ENCODE measurements around the gene RAD51B.

The RAD51B gene

DNA sequence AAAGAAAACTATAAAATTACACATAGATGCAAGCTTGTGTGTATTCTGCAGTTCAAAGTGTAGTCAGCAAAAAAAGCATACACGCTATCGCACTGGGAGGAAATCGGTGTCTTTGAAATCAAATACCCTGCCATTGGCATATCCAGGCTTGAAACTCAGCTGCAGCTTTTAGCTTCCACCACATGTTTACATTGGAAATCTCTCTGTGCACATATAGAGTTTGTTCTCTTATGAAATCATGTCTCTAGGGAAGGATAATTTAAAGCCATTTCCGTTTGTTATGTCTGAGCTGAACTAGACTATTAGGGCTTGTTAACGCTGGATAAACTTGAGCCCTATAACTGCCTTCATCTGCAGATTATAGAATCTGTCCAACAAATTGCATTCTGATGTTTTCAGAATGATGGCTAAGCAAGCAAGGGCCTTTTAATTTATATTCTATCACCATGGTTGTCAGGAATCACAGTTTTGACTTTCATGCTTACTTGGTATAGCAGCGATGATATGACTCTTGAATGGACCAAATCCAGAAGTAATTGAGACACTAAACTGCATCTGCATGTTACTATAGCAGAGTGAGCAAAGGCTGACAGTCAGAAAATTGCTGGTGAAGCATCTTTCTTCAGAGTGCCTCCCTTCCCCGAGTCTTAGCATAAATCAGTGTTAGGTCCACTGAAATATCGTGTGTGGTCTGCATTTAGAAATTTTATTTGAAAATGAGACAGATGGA is 530.5 kb downstream of the RAD51B start:
- DNase-seq, result no peak

DNA sequence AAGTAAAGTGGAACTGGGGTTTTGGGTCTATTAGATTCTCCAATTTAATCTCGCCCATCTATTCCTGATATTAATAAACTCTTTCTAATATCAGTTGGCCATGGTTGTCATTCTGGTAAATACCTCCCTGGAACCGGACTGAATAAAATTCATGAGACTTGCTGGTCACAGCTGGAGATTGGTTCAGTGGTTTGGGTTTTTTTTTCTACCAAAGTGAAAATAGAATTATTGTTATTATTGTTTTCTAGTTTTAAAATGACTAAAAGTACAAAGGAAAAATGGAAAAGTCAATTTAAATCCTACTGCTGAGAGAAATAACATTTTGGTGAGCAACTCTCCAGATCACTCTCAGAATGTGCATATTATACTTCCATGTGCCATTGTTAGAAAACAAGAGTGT is 535.8 kb downstream of the RAD51B start:
- DNase-seq, result no peak

DNA sequence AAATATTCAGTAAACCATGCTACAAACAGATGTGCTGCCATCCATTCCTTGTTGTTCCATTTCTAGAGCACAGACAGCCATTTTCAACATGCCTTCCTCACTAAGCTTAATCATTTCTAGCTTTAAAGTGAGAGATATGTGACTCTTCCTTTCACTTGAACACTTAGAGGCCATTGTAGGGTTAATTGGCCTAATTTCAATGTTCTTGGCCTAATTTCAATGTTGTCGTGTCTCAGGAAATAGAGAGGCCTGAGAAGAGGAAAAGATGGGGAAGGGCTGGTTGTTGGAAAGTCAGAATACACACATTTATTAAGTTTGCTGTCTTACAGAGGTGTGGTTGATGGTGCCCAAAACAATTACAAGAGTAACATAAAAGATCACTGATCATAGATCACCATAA is 538.2 kb downstream of the RAD51B start:
- no peak for DNase-seq

DNA sequence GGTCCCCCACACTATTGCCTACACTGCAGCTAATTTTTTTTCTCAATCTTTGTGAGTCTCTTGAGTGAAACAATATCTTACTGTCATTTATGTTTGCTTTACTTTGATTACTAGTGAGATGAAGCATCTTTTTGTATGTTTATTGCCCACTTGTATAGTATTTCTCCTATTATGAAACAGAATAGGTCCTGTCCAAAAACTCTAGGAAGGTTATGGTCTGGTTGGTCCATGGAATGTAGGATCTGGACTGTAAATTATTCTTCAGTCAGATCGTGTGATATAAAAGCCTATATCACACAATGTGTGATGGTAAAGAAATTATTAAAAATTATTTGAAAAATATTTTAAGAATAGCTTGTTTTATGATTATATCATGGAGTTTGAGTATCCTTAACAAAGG is 538.9 kb downstream of the RAD51B start:
- DNase-seq, result no peak

DNA sequence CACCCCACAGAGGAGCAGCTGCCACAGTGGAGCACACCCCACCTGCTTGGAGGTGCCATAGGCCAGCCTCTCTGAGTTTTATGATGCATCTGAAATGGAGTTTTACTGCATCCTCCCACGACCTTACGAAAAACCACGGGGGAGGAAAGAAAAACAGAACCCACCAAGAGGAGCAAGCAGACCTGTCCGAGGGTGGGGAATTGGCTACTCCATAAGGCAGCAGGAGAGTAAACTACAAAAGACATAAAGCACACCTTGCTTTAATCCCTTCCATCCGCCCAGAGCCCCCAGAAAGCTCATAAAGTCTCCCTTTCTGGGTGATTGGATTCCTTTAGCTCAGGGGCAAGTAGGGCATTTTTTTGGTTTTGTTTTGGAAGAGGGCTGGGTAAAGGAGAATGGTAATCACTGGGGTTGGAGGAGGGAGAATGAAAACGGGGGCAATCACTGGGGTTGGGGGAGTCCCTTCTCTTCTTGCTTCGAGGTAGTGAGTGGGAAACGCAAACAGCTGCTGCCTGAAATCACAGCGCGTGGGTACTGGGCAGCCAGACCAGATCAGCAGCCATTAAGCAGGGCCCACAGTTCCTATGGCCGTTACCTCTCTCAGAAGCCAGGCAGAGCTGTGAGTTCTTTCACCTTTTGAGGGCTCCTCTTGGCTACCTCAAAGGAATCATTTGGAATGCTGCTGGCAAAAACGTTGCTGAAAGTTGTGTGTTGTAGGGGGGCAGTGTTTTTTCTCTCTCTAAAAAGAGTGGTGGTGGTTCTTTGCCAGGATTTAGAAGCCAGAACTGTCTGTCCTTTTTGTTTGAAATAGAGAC is 539.6 kb downstream of the RAD51B start:
- no peak for DNase-seq

DNA sequence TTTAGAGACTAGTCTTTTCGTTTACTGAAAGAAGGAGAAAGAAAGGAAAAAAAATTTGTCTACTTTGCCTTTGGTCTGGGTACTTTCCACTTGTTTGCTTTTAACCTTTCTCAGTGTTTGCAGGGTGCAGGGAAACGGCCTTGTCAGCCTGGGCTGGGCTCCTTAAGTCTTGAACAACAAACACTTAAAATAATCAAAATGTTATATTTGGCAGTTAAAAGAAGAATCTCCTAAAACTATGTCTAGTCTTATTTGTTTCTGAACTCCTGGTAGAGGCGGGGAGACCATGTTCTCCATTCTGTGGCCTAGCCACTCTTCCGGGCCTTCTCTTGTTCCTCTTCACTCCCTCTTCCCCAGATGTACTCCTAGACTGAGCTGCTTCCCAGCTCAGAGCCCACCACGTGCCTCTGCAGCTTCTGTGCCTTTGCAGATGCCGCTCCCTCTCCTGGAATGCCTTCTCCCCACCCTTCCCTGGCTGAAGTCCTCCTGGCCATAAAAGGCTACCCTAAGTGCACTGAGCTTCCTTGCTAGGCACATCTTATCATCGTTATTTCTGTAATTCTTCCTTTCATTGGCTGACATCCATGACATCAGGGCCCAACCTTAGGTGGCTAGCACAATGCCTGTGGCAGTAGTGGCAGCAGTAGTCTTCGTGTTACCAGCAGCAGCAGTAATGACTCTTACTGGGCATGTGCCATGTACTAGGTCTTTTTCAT is 540.4 kb downstream of the RAD51B start:
- DNase-seq, result peak; percentile 65 to 74

DNA sequence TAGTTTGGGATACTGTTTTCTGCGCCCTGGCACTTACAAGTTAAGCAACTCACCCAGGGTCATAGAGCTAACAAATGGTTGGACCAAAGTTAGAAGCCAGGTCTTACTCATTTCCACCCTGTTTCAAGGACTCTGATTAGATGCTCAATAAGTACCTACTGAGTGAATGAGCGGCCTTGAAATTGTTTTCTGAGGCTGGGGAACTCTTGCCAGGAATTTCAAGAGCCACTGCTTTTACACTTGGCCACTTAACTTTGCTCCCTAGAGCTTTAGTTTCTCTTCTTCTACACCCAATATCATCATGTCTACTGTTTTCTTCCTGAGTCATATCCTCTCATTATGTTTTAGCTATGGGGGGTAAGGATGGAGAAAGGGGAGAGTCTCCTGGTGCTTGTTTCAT is 541.7 kb downstream of the RAD51B start:
- no peak for DNase-seq

DNA sequence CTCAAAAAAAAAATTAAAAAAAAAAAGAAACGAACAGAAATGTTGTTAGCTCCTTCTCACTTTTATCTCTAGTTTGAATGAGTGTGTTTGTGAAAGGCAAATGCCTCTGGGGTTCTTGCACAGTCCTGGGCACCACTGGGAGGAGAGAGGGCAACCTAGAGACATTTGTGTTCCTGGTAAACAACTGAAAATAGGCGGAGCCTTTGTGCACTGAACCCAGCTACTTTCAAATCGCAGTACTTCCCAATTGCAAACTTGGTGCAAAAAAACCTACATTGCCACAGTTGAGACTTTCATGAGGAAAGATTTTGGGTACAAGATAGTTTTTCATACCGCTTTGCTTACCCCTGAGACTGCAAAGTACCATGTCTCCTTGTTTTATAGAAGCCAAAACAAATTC is 543.3 kb downstream of the RAD51B start:
- DNase-seq, result no peak

DNA sequence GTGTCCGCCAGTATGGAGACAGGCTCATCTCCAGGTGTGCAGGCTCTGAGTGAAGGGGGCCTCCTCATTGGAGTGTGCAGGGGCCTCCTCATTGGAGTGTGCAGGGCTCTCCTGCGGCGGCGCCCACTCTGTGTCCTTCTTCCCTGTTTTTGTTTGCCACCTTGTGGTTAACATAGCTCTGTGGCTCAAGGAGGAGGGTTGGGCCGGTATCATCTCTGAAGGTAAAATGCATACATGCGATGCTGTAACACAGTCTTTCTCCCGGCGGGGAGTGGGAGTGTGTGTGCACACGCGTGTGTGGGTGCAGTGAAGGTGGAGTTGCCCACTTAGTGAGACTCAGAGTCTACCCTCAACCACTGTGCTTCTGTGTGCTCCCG is 543.9 kb downstream of the RAD51B start:
- DNase-seq, result no peak

DNA sequence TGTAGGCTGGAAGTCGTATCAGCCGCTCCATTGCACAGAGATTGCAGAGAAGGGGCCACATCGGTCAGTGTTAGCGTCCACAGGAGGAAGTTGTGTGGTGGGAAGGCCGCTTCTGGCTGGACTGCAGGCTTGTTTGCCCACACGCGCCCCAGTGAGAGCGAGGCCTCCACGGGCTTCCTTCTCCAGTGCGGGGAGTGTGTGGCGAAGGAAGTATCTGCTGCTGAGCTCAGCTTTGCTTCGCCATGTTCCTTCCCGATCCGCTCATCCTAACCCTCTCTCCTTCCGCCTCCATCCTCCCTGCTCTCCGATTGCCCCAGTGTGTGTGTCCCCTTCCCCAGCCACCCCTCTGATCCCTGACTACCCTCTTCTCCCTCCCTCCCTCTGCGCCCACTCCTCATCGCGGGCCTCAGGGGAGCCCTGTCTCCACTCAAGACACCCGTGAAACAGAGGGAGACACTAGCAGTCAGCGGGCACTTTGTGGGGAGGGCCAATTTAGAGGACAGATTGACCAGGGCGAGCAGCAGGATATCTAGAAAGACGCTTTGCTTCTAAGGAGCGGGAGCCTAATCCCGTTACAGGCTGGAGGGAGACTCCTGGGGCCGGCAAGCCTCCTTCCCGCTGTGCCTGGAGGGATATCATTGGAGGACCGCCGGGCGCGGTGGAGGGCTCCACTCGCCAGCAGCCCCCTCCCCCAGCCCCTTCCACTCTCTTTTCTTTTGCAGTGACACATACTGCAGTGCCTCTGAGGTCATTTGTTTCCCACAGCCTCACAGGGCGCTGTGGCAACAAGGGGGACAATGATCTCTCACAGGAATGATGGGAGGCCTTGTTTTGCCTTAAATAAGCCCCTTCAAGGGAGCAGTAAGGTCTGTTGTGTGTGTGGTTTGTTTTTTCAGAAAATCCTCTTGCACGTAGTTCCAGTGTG is 544.5 kb downstream of the RAD51B start:
- no peak for DNase-seq

DNA sequence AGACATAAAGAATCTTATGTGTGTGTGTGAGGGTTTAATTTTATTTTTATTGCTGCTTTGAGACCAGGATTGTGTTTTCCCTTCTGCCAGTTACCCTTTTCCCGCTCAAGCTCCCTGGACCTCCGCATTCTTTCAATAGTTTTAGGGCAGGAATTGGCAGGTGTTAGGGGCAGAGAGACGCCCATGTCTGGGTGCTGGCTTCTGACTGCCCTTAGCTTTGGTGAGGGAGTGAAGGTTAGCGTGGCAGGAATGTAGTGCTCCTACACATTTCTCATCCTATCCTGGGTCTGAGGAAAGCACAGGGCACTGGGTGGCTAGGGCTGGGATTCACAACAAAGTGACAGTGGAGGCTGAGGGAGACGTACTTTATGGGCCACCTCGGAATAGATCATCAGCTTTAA is 545.2 kb downstream of the RAD51B start:
- no peak for DNase-seq

DNA sequence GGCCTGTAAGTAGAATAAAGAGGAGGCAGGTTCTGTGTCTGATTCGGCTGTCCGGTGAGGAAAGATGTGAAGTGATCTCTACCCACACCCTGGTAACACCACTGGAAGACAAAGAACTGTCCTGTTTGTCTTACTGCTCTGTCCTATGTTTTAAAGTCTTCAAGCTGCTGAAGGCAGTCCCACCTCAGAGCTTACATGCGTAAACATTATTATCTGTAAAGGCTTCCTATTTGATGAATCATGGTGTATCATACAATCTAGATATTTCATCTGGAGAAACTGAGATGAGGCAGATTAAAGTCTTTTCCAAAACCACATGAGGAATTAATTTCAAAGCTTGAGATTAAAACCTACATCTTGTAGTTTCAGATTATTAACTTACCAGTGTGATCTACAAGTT is 545.6 kb downstream of the RAD51B start:
- DNase-seq, result no peak

DNA sequence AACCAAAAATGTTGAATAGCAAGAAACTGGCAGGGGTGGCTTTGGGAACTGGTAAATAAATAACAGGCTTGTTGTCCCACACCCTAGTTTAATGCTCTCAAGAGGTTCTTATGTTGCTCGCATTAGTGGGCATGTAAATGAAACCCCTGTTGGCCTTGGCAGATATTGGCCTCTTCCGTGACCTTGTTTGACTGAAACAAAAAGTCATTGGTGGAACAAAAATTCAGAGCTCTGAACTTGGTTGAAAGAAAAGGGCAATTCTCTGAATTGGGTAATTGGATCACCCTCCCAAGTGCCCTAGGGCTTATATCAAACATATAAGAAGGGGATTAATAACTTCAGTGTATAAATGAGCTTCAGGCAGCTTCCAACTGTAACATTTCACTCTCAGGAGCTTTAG is 547.1 kb downstream of the RAD51B start:
- no peak for DNase-seq

DNA sequence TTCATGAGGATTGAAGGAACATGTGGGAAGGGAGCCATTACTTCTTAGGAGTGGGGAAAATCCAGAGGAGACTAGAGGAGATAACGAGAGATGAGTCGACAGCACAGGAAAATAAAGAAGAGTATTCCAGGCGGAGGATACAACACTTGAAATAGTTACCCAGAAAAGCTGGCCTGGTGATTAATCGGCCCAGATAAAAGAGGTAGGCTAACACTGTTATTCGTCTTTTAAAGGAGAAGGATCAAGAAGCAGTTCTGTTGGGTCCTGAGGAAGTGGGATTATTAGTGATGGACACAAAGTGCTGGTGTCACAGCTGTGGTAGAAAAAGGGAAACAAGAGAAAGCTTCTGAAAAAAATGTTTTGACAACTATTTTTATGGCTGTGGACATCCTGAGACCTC is 548.0 kb downstream of the RAD51B start:
- DNase-seq, result peak in 1 of 2 experiments; percentile 3

DNA sequence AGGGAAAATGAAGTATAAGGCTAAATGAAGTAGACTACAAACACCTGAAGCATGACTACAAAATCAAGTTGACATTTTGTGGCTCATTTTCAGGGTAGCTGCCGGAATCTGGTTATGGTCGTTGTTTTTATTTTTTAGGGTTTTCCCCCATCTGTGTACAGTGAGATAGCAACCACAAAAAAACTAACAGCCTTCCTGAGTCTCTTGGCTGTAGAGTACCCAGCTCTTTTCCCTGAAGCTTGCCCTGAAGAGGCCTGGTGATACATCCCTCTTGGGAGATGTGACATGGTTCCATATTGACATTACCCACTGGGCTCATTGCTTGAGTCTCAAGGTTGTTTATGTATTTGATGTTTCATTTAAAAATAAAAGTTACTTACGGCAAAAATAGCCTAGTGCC is 549.3 kb downstream of the RAD51B start:
- no peak for DNase-seq

DNA sequence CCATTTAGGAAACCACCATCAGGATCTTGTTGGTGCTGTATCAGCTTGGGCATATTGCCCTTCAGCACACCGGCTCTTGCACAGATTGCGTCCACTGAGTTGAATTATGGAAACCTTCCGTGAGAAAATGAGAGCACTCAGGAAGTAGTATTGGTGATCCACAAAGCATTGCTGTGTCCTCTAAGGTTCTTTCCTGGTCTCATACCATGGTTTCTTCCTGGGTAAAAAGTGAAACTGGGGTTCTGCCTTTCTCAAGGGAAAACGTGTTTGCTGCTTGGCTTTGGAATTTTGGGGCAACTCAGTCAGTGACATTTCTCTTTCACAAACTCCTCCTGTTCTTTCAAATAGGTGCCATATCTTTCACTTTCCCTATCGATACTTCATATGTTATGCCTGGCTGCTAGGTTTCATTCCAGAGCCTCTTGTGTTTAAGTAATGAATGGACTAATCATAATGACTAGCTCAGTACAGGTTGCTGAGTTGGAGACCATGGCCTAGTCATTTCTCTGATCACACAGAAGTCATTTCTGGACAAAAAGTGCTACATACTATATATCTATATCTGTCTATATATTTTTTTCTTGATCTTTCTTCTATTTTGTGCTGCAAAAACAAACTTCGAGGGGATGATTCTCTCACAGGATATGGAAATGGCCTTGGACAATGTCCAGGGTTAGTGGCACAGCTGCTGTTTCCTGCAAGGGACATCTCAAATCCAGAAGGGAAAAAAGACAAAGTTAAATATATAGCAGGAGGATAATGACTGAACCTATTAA is 549.9 kb downstream of the RAD51B start:
- no peak for DNase-seq

DNA sequence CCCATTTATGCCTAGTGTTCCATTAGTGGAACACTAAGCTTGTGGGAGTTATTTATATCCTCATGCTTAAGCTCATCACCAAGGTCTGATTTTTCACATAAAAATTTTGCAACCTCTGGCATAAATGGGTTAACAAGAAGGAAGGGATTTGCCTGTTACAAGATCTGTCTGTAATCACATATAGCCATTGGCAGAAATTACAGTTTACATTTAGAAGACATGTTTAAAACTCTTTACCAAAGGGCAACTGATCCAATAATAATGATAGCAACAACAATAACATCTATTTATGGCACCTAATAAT is 550.4 kb downstream of the RAD51B start:
- DNase-seq, result no peak

DNA sequence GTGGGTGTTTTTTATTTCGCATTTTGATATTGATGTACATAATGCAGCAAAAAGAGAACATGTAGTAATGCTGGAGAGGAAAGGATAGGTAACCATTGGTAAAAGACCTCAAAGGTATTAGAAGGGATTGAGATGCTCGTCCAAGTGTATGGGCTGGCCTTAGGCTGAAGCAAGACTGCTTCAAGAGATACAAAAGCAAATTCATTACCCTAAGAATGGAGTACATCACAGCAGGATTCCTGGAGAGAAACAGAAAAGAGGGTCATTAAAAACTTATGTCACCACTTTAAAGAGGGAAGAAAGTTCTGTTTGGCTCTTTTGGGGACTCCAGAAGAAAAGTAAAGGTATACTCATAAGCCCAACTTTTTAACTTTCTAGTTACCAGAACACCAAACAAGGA is 552.8 kb downstream of the RAD51B start:
- DNase-seq, result no peak

DNA sequence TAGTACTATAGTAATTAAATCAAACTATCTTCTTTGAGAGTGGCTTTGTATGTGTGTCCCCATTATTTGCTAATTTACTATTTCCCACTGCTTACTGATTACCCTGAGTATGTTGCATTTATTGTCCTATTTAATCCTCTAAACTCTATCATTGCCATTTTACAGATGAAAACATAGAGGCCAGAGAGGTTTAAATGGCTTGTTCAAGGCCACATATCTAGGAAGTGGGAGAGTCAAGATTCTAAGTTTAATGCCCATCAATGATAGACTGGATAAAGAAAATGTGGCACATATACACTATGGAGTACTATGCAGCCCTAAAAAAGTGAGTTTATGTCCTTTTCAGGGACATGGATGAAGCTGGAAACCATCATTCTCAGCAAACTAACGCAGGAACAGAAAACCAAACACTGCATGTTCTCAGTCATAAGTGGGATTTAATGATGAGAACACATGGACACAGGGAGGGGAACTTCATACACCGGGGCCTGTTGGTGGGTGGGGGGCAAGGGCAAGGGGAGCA is 553.6 kb downstream of the RAD51B start:
- DNase-seq, result no peak

DNA sequence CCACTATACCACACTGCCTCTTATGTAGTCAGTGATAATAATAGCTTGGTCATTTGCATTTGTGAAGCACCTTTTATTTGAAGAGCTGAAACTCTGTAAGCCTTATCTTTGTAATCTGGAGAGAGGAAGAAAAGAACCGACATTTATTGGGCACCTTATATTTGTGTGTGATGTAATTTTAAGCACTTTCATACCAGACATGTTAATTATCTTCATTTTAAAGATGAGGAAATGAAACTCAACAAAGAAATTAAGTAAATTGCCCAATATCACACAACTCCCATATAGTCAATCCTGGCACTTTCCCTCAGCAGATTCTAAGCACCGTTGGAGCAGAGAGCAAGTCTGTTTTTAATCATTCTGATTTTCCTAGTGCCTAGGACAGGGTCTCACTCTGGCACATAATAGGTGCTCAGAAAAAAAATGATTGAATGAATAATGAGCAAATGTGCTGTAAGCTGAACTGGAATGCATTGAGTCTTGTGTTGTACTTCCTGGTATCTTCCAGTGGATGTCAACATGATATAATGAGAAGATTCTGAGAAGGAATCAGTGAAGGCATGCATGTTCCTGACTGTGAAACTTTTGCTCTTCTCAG is 554.4 kb downstream of the RAD51B start:
- no peak for DNase-seq

DNA sequence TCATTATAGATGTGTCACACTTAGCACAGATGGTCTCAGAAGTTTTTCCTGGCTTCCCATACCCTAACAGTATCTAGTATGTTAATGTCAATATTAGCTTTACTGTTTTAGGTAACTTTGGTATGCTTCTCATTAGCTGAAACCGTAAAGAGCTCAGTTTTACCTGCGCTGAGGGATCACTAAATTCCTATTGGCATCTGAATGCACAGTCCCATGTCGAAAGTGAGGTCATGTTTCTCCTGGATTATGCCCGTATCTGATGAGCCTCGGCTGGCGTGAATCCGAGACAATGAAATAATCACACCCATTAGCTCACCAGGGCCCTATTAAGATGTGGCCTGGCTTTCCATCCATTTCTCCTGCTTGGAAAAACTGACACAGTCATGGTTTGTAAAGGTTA is 555.1 kb downstream of the RAD51B start:
- DNase-seq, result no peak

DNA sequence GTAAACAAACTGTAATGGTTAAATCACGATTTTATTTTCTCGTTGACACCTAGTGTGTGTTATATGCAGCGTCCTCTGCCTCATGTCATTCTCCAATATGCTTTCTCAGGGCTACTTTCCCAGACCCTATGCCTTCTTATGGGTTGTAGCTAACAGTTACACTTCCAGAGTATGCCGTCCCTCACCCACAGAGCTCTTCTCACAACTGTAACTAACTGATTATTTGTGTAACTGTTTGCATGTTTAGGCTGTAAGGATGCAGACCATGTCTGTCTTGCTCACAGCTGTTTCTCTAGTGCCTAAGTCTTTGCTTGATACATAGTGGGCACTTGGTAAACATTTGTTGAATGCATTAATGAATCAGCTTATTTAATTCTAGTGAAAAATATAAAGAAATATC is 555.8 kb downstream of the RAD51B start:
- no peak for DNase-seq
